GM23338 (cell line): ENCODE results near the gene ITIH6.

Experiments
- CREB1 ChIP-seq: fragments of 250-450 bp; sonication (Bioruptor Pico); IDR thresholded peaks from 2 replicates; pipeline ENCODE4 v1.5.0; 2020; ENCODE audit warnings: low read depth, mild to moderate bottlenecking, moderate library complexity
- EZH2 ChIP-seq: fragments of 200-600 bp; sonication (generic); IDR thresholded peaks from one replicate; pipeline ENCODE4 v1.8.0; 2017; ENCODE audit warnings: antibody characterized with exemption, mild to moderate bottlenecking, low read depth; ENCODE audit not compliant: unreplicated experiment
- EZH2phosphoT487 ChIP-seq: fragments of 200-600 bp; sonication (generic); IDR thresholded peaks from one replicate; pipeline ENCODE4 v1.8.1; 2018; ENCODE audit warnings: antibody characterized with exemption; ENCODE audit not compliant: unreplicated experiment
- JUNB ChIP-seq: IDR thresholded peaks from one replicate; pipeline ENCODE4 v1.6.1; 2016; ENCODE audit warnings: antibody characterized with exemption; ENCODE audit not compliant: unreplicated experiment
- POLR2AphosphoS5 ChIP-seq: IDR thresholded peaks from 2 replicates; pipeline ENCODE4 v1.6.1; 2016; ENCODE audit warnings: antibody characterized with exemption, low read depth
- ZNF114 ChIP-seq: fragments of 250-450 bp; sonication (Bioruptor Pico); IDR thresholded peaks from 2 replicates; pipeline ENCODE4 v1.5.0; 2020; ENCODE audit warnings: mild to moderate bottlenecking, moderate library complexity
- TF ChIP-seq, protein P1 (sequence below), 2 experiments: fragments of 200-600 bp in 1 of 2; sonication (generic) in 1 of 2; conservative IDR thresholded peaks; 2 replicates each; pipeline versions ENCODE4 v1.5.1 to v1.6.1; 2016 to 2017; ENCODE audit warnings: antibody characterized with exemption in 2 of 2, low read depth in 2 of 2, mild to moderate bottlenecking in 2 of 2, moderate library complexity in 1 of 2
- TF ChIP-seq, protein P2 (sequence below): IDR thresholded peaks from 2 replicates; pipeline ENCODE4 v1.6.1; 2016; ENCODE audit warnings: antibody characterized with exemption
- TF ChIP-seq, protein P3 (sequence below): IDR thresholded peaks from one replicate; pipeline ENCODE4 v1.6.1; 2018; ENCODE audit warnings: antibody characterized with exemption; ENCODE audit not compliant: unreplicated experiment

GRCh38 chrX:54794795-54795194, 3.3 kb downstream of the ITIH6 start:
- TF ChIP-seq, protein P1, sequence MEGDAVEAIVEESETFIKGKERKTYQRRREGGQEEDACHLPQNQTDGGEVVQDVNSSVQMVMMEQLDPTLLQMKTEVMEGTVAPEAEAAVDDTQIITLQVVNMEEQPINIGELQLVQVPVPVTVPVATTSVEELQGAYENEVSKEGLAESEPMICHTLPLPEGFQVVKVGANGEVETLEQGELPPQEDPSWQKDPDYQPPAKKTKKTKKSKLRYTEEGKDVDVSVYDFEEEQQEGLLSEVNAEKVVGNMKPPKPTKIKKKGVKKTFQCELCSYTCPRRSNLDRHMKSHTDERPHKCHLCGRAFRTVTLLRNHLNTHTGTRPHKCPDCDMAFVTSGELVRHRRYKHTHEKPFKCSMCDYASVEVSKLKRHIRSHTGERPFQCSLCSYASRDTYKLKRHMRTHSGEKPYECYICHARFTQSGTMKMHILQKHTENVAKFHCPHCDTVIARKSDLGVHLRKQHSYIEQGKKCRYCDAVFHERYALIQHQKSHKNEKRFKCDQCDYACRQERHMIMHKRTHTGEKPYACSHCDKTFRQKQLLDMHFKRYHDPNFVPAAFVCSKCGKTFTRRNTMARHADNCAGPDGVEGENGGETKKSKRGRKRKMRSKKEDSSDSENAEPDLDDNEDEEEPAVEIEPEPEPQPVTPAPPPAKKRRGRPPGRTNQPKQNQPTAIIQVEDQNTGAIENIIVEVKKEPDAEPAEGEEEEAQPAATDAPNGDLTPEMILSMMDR (conservative IDR thresholded peaks at IDR 0.05; ENCODE audit: low read depth in 2 of 2): no peak
- TF ChIP-seq CREB1 (CRISPR knock-in tag) (no peak), EZH2 (no peak), POLR2AphosphoS5 (no peak), EZH2phosphoT487 (no peak), JUNB (no peak), ZNF114 (CRISPR knock-in tag) (no peak)
- TF ChIP-seq, protein P2, sequence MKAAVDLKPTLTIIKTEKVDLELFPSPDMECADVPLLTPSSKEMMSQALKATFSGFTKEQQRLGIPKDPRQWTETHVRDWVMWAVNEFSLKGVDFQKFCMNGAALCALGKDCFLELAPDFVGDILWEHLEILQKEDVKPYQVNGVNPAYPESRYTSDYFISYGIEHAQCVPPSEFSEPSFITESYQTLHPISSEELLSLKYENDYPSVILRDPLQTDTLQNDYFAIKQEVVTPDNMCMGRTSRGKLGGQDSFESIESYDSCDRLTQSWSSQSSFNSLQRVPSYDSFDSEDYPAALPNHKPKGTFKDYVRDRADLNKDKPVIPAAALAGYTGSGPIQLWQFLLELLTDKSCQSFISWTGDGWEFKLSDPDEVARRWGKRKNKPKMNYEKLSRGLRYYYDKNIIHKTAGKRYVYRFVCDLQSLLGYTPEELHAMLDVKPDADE: no peak
- TF ChIP-seq, protein P3, sequence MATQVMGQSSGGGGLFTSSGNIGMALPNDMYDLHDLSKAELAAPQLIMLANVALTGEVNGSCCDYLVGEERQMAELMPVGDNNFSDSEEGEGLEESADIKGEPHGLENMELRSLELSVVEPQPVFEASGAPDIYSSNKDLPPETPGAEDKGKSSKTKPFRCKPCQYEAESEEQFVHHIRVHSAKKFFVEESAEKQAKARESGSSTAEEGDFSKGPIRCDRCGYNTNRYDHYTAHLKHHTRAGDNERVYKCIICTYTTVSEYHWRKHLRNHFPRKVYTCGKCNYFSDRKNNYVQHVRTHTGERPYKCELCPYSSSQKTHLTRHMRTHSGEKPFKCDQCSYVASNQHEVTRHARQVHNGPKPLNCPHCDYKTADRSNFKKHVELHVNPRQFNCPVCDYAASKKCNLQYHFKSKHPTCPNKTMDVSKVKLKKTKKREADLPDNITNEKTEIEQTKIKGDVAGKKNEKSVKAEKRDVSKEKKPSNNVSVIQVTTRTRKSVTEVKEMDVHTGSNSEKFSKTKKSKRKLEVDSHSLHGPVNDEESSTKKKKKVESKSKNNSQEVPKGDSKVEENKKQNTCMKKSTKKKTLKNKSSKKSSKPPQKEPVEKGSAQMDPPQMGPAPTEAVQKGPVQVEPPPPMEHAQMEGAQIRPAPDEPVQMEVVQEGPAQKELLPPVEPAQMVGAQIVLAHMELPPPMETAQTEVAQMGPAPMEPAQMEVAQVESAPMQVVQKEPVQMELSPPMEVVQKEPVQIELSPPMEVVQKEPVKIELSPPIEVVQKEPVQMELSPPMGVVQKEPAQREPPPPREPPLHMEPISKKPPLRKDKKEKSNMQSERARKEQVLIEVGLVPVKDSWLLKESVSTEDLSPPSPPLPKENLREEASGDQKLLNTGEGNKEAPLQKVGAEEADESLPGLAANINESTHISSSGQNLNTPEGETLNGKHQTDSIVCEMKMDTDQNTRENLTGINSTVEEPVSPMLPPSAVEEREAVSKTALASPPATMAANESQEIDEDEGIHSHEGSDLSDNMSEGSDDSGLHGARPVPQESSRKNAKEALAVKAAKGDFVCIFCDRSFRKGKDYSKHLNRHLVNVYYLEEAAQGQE: no peak
